Measurements from ENCODE around the gene EPB41L4B.

EPB41L4B gene

DNA sequence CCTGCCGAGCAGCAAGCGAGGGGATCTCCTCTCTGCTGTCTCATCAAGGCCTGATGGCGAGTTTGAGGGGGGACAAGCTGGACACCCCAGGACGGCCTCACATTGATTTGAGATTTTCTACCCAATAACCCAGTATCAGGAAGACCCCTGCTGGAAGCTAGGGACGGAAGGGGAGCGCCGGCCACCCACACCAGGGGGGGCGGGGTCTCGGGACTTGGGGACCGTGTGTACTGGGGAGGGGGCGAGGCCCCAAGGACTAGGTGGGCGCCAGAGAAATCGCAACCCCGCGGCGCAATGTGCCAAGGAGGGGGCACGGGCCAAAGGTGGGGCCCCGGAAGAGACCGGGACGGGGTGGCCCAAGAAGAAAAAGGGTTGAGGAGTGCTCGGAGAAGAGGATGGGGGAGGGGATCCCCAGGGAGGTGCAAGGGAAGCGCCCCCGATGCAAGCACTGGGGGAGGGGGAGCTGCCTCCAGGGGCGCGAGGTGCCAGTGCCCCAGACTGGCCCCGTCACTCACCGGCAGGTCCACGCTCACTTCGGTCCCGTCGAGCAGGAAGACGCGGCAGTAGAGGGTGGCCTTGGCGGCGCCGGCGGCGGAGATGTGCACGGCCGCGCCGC is 1.1 kb downstream of the EPB41L4B start:
- DNase-seq, result no peak

DNA sequence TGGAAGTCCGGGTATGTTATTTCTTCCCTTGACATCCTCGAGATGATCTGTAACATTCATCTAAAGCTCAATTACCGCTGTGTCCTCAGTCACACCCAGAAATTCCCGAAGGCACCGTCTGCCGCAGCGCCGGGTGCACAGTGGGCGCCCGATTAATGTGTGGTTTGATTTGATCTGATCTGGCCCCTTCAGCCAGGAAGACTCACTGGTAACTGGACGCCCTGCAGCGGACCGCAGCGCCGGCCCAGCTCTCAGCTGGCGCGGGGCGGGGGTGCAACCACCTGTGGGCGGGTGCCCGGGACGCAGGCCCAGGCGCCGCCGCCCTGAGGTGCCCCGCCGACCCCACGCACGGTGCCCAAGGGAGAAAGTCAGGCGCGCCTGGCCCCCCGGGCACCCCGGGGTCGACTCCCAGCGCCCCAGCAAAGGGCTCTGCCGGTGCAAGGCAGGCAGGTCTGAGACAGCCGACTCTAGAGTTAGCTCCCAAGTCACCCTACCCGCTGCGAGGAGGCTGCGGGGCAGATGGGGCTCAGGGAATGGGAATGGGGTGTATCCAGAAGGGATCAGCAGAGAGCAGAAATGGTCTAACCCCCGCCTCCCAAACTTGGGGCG is 1.7 kb downstream of the EPB41L4B start:
- DNase-seq, result no peak

DNA sequence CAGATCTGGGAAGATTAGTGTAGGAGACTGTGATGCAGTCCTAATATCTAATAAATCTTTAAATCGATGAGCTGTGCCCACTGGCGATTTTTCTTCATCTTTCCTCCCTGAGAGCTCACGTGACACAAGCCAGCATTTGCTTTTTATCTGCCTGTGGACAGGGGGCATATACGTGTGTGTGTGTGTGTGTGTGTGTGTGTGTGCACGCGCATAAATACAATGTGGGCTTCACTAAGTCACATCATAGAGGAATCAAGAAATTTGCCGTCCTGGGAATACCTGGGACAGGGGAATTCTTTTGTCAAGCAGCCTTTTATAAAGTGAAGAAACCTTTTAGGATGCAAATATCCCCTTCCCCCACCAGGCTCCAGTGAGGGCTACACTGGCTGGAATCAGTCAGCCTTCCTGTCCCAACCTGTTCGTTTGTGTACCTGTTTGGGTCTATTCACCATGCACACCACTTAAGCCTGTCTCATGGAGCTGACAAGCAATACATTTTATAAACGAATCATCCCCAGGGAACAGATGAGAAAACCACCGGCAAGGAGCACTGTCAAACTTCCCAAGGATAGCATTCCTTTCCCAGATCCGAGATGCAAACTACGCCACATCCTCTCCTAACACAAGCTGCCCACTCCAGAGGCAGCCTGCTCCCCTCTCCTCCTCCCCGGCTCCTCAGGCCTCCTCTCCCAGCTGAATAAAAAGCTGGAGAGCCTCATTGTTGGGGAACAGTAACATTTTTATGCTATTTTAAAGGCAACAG is 2.7 kb downstream of the EPB41L4B start:
- DNase-seq, result no peak

DNA sequence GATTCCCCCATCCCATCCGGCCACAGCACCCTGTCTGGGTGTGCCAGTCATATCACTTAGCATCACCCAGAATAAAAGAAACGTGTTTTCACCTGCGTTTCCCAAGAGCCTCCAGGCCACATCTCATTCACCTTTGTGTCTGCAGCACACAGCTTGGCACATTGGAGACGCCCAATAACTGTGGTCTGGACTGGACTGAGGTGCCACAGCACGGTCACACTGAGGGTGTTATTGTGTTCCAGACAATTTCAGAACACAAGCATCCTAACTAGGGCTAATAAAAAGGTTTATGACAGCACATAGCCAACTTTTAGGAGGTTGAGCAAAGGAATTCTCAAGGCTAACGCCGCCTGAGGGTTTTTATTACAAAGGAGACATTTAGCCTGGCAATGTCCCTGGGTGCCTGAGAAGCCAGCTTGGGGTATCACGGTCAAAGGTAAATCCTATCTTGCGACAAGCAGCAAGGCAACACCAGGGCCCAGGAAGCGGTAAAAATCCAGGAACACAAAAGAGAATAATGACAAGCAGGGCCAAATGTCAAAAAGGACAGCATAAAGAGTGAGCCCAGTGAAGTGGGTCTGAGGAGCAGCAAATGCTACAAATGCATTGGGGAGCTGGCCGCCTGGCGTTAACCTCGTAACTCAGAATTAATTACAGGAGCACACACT is 3.4 kb downstream of the EPB41L4B start:
- no peak for DNase-seq

DNA sequence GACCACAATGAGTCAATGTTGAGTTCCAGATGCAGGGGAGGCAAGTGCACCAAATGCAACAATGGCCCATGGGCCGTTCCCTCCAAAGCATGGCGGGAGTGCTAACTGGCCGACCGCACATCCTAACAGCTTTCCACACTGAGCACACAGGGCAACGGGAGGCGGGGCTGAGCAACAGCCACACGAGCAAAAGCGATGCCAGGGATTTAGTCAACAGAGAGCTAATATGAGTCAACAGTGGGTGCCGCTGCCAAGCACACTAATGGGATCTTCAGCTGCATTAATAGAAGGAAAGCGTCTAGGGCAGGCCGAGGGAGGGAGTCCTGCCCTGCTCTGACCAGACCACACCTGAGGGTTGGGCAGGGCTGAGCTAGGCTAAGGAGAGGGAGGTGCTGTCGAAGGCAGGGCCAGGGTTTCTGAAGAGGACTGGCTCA is 4.6 kb downstream of the EPB41L4B start:
- no peak for DNase-seq

DNA sequence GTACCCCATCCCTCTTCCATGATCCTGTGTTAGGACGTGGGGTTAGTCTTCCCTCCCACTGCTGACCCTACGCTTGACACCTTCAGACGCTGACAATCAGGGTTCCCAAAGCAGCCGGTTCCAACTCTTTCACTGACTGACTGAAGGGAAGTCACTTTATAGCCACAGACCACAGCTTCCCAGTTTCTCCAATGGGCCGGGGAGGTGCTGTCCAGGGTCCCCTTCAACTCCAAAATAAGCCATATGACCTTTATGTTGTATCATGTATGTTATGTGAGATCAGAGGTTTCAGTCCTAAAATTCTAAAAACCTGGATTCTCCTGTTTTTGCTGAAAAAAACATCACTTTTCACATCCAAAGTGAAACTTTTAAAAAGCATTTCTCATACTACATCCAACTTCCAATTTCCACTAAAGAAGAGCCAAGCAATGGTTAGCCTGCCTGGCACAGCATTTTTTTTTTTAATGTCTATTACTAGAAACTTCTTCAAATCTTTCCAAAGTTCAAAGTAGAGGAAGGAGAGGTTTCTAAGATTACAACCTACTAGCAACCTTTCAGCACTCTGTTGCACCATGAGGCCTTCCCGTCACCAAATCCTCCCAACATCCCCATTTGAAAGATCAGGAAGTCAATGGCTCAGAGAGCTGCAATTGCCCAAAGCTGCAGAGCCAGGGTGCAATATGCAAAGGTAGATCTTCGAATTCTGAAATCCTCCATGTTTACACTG is 5.2 kb downstream of the EPB41L4B start:
- peak; percentile 26 to 45 for DNase-seq

DNA sequence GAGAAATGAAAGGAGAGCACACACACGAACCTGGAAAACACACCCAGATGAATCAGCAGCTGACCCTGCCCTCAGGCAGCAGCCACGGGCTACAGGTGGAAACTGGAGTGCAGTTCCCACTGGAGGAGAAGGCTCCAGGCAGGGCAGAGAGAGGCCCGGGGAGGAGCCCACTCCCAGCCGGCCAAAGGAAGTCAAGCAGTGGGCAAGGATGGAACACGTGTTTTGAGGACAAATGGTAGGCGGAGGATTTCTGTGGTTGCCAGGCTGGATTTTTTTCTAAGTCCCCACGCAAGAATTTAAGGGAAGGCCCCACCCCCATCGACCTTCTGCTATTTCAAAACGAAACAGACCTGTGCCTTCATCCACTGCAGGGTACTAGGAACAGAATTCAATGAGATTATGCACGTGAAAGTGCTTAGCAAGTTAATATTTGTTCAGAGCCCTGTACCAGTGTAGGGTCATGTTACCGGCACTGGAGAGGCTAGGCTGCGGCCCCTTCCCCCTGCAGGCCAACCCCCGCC is 6.8 kb downstream of the EPB41L4B start:
- no peak for DNase-seq

DNA sequence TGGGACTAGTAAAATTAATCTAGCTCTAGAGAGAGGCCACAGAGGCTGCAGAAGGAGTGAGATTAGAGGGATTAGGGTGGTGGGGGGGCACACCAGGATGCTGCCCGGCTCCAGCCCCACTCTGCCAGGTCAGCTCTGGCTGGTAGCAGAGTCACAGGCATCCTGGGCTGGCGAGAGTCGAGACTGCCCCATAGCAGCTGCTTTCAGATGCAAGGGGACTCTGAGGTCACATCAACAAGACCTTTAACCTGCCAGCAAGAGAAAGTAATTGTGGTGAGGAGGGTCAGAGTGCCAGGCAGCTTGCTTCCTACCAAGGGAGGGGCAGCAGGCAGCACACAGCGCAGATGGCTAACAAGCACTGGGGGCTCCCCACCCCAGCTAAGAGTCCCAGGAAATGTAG is 7.5 kb downstream of the EPB41L4B start:
- no peak for DNase-seq

DNA sequence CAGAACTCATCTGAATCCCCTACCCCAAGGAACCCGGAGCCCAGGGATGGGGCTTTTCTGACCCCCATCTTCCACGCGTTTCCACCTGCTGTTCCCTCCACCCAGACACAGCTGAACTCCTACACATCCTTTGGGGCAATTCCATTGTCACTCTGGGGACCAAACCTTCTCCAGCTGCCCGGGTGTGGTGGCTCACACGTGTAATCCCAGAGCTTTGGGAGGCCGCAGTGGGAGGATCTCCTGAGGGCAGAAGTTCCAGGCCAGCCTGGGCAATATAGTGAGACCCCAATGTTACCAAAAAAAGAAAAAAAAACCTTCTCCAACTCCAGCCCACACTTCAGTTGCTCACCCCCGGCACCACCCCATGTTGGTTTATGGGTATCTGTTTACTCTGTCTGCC is 8.1 kb downstream of the EPB41L4B start:
- DNase-seq, result no peak

DNA sequence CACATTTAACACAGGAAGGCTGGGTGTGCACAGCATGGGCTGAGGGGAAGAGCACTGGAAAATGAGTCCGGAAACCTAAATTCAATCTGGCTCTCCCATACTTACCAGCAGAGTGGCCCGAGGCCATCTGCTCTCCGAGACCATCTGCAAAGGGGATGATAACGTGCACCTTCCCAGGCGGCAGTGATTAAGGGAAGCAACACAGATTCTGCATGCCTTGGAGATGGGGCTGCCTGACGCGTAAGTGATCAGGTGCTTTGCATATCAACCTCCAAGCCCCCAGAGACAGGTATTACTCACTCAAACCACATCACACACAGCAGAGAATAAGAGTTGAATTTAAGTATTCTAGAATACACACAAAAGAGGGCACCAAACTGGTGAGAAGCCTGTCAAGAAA is 9.1 kb downstream of the EPB41L4B start:
- no peak for DNase-seq

DNA sequence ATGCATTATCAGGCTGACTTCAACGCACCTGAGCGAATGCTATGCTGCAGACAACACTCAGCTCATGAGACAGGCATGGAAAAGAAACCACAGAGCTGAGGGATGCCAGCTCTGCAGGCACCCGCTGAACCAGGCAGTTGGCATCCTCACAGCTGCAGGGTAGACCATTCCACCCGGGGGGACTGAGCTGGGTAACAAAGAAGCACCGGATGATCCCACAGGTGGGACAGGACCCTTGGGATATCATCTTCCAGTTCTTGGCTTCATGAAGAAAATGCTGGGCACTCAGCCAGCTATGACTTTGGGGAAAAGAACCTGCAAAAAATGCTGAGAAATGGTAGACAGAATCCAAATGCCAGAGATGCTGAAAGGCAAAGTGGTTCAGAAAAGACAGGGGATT is 9.6 kb downstream of the EPB41L4B start:
- DNase-seq, result no peak

DNA sequence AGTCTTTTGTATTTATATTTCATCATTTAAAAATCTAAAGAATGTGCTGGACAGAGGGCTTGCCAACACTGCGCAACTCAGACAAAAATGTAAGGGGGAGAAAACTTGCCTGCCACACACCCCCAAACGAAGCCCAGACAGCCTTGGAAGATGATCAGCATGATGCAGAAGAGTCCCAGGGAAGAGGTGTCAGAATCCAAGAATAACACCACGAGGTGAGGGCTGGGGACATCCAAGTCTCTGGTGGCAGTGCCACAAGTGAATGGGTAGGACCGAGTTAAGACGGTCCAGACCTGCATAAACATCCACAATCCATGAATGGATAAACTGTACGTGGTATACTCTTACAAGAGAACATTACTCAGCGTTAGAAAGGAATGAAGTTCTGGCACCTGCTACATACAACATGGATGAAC is 10.4 kb downstream of the EPB41L4B start:
- DNase-seq, result no peak

DNA sequence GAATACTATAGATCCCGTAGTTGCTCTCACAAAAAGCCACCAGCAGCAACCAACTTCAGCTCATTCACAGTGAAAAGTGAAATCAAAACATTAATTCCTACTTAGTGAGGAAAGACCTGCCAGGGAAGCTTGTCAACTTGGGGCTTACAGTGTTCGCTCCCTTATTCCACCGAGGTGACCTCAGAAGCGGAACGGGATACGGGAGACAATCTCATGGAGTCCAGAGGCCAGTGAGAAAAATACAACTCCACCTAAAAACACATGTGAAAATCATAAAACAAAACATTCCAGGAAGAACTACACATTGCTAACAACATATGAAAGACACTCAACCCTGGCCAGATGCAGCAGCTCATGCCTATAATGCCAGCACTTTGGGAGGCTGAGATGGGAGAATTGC is 11.6 kb downstream of the EPB41L4B start:
- no peak for DNase-seq

DNA sequence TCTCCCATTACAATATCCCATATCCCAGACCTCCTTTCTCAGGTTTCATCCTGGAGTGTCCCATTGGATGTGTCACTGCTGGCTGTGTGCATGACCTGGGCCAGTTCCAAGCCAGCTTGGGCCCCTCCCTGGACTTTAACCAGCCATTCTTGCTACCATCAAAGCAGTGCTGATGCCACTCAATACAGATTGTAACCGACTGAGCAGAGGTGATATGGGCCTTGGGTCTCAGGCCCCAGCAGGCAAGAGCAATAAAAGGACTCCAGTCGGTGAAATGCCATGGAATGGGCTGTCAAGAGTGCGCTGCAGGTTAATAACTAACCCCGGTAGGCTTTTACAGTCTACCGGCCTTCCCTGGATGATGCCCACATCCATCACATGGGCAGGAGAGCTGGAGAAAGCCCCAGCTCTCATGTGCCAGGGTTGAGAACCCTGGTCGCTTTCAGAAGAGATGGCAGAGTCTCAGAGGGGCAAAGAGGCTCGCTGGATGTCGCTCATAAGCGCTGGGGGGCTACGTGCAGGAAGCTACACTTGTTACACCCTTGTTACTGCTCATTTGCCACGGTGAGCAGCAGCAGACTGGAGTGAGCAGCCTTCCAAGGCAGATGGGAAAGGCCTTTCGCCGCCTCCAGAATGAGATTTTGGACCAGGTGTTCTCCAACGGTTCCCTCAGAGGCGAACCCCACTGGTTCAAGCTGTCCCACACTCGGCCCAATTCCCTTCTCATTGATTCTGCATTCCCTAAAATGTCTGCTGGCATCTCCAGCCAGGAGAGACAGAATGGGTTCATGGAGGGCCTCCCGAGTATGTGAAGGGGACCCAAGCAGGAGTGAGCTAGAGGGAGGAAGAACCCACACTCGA is 13.2 kb downstream of the EPB41L4B start:
- no peak for DNase-seq

DNA sequence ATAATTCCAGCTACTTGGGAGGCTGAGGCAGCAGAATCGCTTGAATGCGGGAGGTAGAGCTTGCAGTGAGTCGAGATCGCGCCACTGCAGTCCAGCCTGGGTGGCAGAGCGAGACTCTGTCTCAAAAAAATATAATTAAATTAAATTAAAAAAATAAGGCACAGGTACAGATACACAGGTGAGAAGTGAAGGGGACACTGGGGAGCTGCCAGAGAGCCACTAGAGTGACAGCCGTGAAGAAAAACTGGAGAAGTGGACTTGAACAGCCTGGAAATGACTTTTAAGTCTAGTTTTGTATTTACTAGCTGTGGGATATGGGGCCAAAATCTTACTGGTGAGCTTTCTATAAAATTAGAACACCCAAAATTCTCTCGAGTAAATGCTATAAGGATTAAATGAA is 15.1 kb downstream of the EPB41L4B start:
- DNase-seq, result no peak

DNA sequence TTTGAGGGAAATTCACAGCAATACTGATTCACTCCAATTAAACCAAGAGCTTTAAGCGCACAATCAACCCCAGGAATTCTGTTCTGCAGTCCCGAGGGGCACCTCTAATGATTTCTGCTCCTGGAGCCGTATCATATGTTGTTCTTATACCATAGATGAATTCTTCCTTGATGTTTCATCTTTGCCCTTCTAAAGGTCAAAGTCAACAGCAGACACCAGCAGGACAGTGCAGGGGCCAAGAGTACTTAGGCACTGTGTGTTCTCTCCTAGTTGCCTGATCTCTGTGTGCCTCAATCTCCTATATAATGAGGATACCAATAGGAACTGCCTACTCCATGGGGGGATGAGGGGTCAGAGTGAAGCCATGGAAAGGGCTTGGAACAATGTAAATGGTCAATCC is 16.5 kb downstream of the EPB41L4B start:
- DNase-seq, result no peak

DNA sequence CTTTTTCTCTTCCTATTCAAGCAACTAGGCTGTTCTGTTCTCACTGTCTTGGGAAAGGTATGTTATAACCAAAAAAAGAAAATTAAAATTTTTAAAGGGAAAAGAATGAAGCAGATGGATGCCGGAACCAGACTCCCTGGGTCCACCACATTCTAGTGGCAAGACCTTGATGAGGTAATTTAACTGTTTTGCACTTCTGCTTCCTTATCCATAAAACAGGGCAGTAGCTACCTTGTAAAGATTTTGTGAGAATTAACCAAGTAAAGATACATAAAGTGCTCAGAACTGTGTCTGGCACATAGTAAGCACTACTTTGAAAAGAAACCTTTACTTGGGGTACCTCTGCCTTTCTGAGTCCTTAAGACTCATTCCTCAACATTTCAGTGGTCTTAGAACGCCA is 17.0 kb downstream of the EPB41L4B start:
- DNase-seq, result no peak

DNA sequence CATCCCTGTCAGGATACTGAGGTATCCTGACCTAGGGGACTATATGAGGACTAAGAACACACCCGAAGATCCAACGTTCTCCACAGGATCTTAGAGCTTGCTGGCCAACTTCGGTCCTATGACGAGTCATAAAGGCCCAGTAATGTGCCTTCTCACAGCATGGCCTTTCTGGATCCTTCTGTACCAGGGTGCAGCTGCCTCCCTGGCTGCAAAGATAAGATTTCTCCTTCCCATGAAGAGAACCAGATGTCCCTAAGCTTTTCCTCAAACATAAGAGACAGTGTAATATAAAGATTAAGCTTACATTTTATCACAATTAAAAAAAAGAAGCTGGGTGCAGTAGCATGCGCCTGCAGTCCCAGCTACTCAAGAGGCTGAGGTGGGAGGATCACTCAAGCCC is 18.3 kb downstream of the EPB41L4B start:
- DNase-seq, result no peak

DNA sequence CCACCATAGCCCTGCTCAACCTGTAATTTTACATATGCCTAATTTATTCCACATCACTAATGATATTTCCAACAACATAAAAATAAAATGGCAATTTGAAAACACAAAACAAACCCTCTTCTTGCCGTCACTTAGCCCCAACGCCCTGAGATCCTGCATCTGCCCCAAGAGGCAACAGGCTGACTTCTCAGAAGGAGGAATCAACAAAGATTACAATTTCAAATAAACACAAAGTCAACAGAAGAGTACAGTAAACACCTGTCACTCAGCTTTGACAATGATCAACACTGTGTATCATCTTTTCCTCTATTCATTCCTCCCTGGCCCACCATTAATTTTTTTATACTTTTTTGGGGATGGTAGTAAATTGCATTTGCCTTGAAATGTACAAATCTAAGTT is 19.8 kb downstream of the EPB41L4B start:
- no peak for DNase-seq

DNA sequence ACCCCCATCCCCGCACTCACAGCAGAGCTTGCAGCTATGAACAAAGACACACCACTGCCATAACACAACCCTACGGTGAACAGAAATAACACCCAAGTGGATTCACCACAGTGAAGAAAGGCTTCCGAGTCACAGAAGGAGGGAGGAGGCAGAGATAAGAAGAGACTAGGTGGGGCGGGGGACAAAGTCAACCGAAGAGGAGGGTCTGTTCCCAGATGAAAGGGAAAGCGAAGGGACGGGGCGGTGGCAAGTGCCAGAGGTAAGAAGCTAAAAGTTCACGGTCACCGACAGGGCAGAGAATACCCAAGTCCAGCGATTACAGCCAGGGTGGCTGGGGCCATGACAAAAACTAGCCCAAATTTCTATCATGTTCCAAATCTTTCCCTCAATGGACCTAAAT is 21.0 kb downstream of the EPB41L4B start:
- DNase-seq, result no peak

DNA sequence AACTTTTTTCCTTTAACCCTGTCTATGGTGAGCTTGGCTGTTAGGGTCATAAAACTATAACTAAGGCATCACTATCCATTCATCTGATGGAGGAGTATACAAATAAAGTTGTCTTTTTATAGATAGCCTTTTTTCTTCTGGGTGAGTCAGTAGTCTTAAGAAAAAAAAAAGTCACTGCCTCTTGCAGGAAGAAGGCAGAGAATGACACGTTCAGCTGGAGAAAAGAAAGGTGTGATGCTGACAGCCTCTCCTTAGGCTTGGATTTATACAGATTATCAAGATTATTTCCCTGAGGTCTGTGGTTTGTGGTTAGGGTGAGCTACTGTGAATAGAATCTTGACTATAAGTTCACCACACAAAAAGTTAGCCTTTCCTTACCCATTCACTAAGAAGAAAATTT is 23.0 kb downstream of the EPB41L4B start:
- DNase-seq, result no peak

Data from Kasumi-1 (cell line).